Astrocyte of the spinal cord (primary cell): ENCODE measurements around the gene TMEM134.

Experiments
- DNase-seq: peaks from one replicate; pipeline ENCODE4 v3.0.0; 2011; ENCODE audit warnings: low read depth, low spot score
- H3K4me3 ChIP-seq: 2 replicates; pipeline ENCODE4 v1.5.1; 2011; ENCODE audit warnings: low read depth, mild to moderate bottlenecking, low read length, moderate library complexity
- in situ Hi-C: cut with HindIII; loops from 2 replicates; pipeline ENCODE4 v1.10.0; 2017; ENCODE audit warnings: low sequenced_read_pairs
- TF ChIP-seq, protein P1 (sequence below): IDR thresholded peaks from 2 replicates; pipeline ENCODE4 v1.5.1; 2012; ENCODE audit warnings: low read depth, mild to moderate bottlenecking, low read length, inconsistent platforms

TMEM134 gene

DNA sequence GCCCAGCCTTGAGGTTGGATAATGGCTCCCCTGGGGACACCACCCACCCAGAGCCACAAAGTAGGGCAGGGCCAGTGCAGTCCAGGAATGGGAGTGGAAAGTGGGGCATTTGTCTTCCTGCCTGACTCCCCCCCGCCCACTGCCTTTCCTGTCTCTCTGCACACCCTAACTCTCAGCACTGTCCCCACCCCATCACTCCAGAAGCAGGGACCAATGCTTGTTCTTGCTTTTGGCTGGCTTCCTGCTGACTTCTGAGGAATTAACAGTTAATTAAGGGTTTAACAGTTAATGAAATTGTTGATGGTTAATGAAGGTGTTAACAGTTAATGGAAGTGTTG lies 31.4 kb upstream of the TMEM134 start:
- H3K4me3 ChIP-seq: no peak overlapping the region
- in situ Hi-C loops: no loop called here
- DNase-seq: no peak
- TF ChIP-seq, protein P1, sequence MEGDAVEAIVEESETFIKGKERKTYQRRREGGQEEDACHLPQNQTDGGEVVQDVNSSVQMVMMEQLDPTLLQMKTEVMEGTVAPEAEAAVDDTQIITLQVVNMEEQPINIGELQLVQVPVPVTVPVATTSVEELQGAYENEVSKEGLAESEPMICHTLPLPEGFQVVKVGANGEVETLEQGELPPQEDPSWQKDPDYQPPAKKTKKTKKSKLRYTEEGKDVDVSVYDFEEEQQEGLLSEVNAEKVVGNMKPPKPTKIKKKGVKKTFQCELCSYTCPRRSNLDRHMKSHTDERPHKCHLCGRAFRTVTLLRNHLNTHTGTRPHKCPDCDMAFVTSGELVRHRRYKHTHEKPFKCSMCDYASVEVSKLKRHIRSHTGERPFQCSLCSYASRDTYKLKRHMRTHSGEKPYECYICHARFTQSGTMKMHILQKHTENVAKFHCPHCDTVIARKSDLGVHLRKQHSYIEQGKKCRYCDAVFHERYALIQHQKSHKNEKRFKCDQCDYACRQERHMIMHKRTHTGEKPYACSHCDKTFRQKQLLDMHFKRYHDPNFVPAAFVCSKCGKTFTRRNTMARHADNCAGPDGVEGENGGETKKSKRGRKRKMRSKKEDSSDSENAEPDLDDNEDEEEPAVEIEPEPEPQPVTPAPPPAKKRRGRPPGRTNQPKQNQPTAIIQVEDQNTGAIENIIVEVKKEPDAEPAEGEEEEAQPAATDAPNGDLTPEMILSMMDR: no peak

DNA sequence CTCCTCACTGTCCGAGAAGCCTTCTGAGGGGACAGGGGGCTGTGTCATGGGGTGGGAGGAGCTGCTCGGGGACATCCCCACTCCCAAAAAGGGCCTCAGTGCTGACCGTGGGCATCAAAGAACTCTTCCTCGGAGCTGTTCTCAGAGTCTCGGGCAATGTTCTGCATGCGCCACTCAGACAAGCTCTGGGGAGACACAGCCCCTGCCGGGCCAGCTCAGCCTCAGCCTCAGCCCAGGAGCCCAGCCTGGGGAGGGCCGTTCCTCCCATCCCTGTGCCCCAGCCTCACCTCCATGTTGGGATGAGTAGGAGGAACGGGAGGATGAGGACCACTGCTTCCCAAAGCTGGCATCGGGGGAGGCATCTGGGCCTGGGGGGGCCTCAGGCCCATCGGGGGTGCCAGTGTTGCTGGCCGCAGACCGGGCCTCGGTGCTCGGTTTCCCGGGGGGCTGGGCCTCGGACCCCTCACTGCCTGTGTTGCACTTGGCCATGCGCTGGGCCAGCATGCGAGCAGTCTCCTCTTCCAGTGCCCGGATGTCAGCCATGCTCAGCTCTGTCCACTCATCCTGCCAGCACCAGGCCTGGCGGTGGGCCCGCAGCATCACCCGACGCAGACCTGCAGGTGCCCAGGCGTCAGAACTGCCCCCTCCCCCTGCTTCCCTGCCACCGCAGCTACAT lies 30.9 kb upstream of the TMEM134 start:
- H3K4me3 ChIP-seq: no peak overlapping the region
- in situ Hi-C loops: no loop called here
- no peak for DNase-seq
- TF ChIP-seq, protein P1: no peak

DNA sequence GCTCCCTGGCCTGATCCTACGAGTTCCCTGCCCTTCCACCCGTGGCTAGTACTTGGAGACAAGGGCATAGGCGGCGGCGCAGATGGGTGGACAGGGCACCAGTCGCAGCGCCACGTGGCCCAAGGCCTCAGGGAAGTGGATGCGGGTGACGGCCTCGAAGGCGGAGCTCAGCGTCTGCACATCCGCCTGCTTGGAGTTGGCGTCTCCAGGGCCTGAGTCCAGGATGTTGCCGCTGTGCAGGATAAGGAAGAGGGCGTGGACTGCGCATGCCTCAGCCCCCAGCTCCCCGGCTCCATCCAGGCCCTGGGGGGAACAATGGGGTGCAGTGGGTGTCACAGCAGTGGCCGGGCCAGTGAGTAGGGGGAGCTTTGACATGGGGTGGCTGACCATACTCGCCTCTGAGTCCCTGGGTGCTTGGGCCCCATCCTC lies 29.5 kb upstream of the TMEM134 start:
- no peak overlapping the region for H3K4me3 ChIP-seq
- TF ChIP-seq, protein P1: no peak
- no peak for DNase-seq
- in situ Hi-C loops: no loop called here

DNA sequence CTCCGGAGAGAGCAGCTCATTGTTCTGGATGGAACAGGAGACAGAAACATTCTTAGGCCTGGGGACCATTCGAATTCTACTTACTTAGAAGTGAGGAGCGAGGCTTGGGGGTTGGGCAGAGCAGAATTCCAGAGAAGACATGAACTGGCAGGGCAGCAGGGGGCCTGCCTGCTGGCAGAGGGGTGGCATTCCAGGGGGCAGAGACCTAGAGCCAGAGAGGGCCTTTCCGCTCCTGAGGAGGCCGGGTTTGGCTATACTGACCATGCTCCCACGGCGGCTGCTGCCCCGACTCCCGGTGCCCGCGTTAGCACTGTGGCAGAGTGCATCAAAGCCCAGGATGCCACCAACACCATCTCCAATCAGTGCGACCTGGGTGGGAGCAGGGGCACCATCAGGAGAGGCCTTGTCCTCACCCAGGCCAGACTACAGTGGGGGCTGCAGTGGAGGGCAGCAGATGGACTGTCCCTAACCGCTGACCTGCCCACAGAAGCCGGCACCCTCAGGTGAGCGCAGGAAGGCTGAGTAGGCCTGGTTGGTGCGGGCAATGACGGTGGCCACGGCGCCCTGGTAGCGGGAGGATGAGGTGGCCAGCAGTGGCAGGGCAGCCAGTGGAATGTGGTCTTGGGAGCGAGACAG lies 28.7 kb upstream of the TMEM134 start:
- TF ChIP-seq, protein P1: no peak
- in situ Hi-C loops: no loop called here
- DNase-seq: no peak
- no peak overlapping the region for H3K4me3 ChIP-seq

DNA sequence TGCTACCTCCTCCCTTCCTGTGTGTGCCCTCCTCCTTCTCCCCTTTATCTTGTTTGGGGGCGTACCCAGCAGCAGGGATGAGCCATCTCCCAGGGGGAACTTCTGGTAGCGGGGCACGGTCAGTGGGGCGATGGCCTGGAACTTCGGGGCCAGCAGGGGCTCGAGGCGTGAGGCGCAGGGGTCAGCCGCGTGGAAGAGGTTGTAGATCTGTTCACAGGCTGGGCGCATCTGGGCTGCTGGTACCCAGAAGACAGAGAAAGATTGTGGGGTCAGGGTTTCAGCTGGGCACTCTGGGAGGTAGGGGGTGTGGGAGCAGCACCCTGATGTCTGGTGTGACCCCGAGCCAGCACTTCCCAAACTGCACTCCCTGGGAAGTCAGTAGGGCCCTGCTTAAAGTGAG lies 27.1 kb upstream of the TMEM134 start:
- in situ Hi-C loops: no loop called here
- H3K4me3 ChIP-seq: no peak overlapping the region
- TF ChIP-seq, protein P1: no peak
- DNase-seq: no peak

DNA sequence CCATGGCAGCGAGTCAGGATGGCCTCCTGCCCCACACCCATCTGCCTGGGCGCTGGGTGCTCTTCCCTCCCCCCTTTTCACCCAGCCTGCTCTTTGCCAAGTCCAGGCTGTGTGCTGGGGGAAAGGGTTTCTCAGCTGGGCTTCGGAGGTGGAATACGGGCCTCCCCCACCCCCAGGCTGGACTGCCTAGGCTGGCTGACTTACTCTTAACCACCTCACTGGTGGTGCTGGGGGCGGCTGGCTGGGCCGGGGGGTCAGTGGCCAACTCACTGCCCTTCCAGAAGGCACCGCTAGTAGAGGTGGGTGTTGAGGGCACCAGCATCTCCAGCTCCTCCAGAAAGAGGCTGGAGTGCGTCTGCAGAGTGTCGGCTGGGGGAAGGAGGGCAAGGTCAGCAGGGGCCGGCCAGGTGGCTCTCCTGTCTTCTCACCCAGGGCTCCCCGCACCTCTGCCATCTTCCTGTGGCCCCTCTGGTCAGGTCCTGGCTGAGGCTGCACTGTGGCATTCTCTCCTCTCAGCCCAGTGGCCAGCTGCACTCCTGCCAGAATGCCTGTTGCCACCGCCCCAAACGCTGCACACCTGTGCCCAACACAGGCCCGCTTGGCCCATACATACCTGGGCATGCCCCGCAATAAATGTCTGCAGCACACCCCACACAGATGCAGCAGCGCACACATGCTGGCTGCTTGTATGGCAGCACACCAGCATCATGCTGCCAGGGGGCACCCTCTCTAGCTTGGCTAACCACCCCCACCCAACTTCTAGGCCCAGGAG lies 26.4 kb upstream of the TMEM134 start:
- DNase-seq: no peak
- no peak overlapping the region for H3K4me3 ChIP-seq
- in situ Hi-C loops: no loop called here
- TF ChIP-seq, protein P1: no peak
